HepG2 (cell line): Measurements from ENCODE around the gene FMO2.

ENCODE experiments used
- ARNT ChIP-seq: fragments of 450-650 bp; IDR thresholded peaks from 2 replicates; pipeline ENCODE4 v1.6.1; 2017
- ETV5 ChIP-seq: IDR thresholded peaks from 2 replicates; pipeline ENCODE4 v1.6.1; 2018; ENCODE audit warnings: missing biosample characterization, missing genetic modification reagents, inconsistent platforms, borderline replicate concordance
- MAFK ChIP-seq, 2 experiments: IDR thresholded peaks in 1 of 2; conservative IDR thresholded peaks in 1 of 2; 2 replicates each; pipeline ENCODE4 v1.6.1; 2011; ENCODE audit warnings: improper control_type of control experiment in 2 of 2, low read length in 2 of 2
- TARDBP ChIP-seq: sonication (generic); formaldehyde crosslinking; IDR thresholded peaks from 2 replicates; pipeline ENCODE4 v1.8.0; 2022; ENCODE audit warnings: mild to moderate bottlenecking, missing genetic modification reagents
- TBP ChIP-seq: sonication (generic); formaldehyde crosslinking; IDR thresholded peaks from 2 replicates; pipeline ENCODE4 v1.5.0; 2020; ENCODE audit warnings: missing genetic modification reagents
- YY1 ChIP-seq: IDR thresholded peaks from 2 replicates; pipeline ENCODE4 v1.6.1; 2011; ENCODE audit warnings: low read length, low read depth, moderate library complexity, mild to moderate bottlenecking; ENCODE audit not compliant: insufficient read depth, insufficient replicate concordance
- ZNF326 ChIP-seq: sonication (generic); formaldehyde crosslinking; IDR thresholded peaks from 2 replicates; pipeline ENCODE4 v1.4.0; 2020; ENCODE audit warnings: missing genetic modification reagents, borderline replicate concordance
- TF ChIP-seq, protein P1 (sequence below): sonication (generic); formaldehyde crosslinking; IDR thresholded peaks from 2 replicates; pipeline ENCODE4 v1.8.0; 2022; ENCODE audit warnings: missing genetic modification reagents, mild to moderate bottlenecking, inconsistent platforms, borderline replicate concordance
- TF ChIP-seq, protein P2 (sequence below): sonication (generic); formaldehyde crosslinking; IDR thresholded peaks from 2 replicates; pipeline ENCODE4 v1.4.0; 2020; ENCODE audit warnings: missing genetic modification reagents, mild to moderate bottlenecking, borderline replicate concordance
- TF ChIP-seq, protein P3 (sequence below): sonication (generic); formaldehyde crosslinking; IDR thresholded peaks from 2 replicates; pipeline ENCODE4 v1.4.0; 2020; ENCODE audit warnings: missing genetic modification reagents
- TF ChIP-seq, protein P4 (sequence below): sonication (generic); formaldehyde crosslinking; IDR thresholded peaks from 2 replicates; pipeline ENCODE4 v1.4.0; 2020; ENCODE audit warnings: missing genetic modification reagents
- TF ChIP-seq, protein P5 (sequence below): IDR thresholded peaks from 2 replicates; pipeline ENCODE4 v1.6.1; 2012; ENCODE audit warnings: inconsistent platforms

DNA sequence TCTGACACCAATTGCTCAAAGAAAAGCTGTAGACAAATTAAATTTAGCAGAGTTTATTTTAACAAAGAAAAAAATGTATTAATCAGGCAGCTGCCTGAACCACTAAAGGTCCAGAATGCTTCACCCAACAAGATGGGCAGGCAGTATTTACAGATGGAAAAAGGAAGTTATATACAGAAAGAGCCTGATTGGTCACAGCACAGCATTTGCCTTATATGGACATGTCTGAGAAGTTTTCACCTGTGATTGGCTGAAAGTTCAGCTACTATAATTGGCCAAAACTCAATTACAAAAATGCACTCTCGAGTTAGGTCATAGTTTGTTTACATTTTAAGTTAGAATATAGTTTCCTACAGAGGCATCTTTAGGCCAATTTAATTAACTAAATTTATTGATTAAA lies 48.1 kb downstream of the FMO2 start:
- TF ChIP-seq YY1 = no peak
- TF ChIP-seq, protein P1, sequence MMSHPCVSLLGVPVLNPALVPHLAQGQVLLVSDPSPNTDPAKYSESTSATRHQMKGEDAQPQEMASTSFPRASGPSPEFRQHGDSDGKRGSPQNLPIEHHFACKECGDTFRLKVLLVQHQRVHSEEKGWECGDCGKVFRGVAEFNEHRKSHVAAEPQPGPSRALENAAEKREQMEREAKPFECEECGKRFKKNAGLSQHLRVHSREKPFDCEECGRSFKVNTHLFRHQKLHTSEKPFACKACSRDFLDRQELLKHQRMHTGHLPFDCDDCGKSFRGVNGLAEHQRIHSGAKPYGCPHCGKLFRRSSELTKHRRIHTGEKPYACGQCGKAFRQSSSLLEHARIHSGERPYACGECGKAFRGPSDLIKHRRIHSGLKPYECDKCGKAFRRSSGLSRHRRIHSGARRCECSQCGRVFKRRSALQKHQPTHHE (CRISPR knock-in tag) = no peak
- TF ChIP-seq ARNT = no peak
- TF ChIP-seq, protein P2, sequence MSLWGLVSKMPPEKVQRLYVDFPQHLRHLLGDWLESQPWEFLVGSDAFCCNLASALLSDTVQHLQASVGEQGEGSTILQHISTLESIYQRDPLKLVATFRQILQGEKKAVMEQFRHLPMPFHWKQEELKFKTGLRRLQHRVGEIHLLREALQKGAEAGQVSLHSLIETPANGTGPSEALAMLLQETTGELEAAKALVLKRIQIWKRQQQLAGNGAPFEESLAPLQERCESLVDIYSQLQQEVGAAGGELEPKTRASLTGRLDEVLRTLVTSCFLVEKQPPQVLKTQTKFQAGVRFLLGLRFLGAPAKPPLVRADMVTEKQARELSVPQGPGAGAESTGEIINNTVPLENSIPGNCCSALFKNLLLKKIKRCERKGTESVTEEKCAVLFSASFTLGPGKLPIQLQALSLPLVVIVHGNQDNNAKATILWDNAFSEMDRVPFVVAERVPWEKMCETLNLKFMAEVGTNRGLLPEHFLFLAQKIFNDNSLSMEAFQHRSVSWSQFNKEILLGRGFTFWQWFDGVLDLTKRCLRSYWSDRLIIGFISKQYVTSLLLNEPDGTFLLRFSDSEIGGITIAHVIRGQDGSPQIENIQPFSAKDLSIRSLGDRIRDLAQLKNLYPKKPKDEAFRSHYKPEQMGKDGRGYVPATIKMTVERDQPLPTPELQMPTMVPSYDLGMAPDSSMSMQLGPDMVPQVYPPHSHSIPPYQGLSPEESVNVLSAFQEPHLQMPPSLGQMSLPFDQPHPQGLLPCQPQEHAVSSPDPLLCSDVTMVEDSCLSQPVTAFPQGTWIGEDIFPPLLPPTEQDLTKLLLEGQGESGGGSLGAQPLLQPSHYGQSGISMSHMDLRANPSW (CRISPR knock-in tag) = no peak
- TF ChIP-seq ZNF326 (CRISPR knock-in tag) = no peak
- no peak for TF ChIP-seq TBP (CRISPR knock-in tag)
- TF ChIP-seq ETV5 (CRISPR knock-in tag) = no peak
- no peak for TF ChIP-seq MAFK (conservative IDR thresholded peaks at IDR 0.05 in 1 of 2, IDR thresholded peaks at IDR 0.05 in 1 of 2; ENCODE audit: low read length in 2 of 2)
- TF ChIP-seq, protein P3, sequence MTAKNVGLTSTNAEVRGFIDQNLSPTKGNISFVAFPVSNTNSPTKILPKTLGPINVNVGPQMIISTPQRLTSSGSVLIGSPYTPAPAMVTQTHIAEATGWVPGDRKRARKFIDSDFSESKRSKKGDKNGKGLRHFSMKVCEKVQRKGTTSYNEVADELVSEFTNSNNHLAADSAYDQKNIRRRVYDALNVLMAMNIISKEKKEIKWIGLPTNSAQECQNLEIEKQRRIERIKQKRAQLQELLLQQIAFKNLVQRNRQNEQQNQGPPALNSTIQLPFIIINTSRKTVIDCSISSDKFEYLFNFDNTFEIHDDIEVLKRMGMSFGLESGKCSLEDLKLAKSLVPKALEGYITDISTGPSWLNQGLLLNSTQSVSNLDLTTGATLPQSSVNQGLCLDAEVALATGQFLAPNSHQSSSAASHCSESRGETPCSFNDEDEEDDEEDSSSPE = no peak
- TF ChIP-seq, protein P4, sequence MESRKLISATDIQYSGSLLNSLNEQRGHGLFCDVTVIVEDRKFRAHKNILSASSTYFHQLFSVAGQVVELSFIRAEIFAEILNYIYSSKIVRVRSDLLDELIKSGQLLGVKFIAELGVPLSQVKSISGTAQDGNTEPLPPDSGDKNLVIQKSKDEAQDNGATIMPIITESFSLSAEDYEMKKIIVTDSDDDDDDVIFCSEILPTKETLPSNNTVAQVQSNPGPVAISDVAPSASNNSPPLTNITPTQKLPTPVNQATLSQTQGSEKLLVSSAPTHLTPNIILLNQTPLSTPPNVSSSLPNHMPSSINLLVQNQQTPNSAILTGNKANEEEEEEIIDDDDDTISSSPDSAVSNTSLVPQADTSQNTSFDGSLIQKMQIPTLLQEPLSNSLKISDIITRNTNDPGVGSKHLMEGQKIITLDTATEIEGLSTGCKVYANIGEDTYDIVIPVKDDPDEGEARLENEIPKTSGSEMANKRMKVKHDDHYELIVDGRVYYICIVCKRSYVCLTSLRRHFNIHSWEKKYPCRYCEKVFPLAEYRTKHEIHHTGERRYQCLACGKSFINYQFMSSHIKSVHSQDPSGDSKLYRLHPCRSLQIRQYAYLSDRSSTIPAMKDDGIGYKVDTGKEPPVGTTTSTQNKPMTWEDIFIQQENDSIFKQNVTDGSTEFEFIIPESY (CRISPR knock-in tag) = no peak
- no peak for TF ChIP-seq TARDBP (CRISPR knock-in tag)
- TF ChIP-seq, protein P5, sequence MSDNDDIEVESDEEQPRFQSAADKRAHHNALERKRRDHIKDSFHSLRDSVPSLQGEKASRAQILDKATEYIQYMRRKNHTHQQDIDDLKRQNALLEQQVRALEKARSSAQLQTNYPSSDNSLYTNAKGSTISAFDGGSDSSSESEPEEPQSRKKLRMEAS = no peak
